Globus pallidus (tissue), 1 donor: ENCODE results near the gene BCAM.

Source experiments
- DNase-seq: peaks from one replicate; pipeline ENCODE4 v3.0.0-alpha.2; 2015; ENCODE audit warnings: low spot score

BCAM gene

GRCh38 chr19:44792281-44792680 is 16.6 kb upstream of the BCAM start:
- no peak for DNase-seq

- DNase-seq: no peak
Measured at GRCh38 chr19:44794610-44795009, 14.3 kb upstream of the BCAM start.

- DNase-seq: no peak
Measured at GRCh38 chr19:44795398-44795987, 13.4 kb upstream of the BCAM start.

- no peak for DNase-seq
Measured at GRCh38 chr19:44796701-44797115, 12.2 kb upstream of the BCAM start.

- DNase-seq: no peak
Measured at GRCh38 chr19:44799627-44800346, 9.1 kb upstream of the BCAM start.

- peak; percentile 41 for DNase-seq
Measured at GRCh38 chr19:44800461-44800860, 8.4 kb upstream of the BCAM start.

GRCh38 chr19:44803442-44804428 is 5.2 kb upstream of the BCAM start:
- DNase-seq: no peak

GRCh38 chr19:44806291-44806690 is 2.6 kb upstream of the BCAM start:
- no peak for DNase-seq

- no peak for DNase-seq
Measured at GRCh38 chr19:44807162-44807561, 1.7 kb upstream of the BCAM start.

GRCh38 chr19:44807652-44808462 is 1.0 kb upstream of the BCAM start:
- DNase-seq: no peak

- no peak for DNase-seq
Measured at GRCh38 chr19:44809577-44810233, 802 bp downstream of the BCAM start.

GRCh38 chr19:44810234-44811121 is 1.6 kb downstream of the BCAM start:
- no peak for DNase-seq

- no peak for DNase-seq
Measured at GRCh38 chr19:44811122-44811419, 2.2 kb downstream of the BCAM start.

GRCh38 chr19:44812142-44812718 is 3.3 kb downstream of the BCAM start:
- no peak for DNase-seq

- no peak for DNase-seq
Measured at GRCh38 chr19:44813070-44813840, 4.4 kb downstream of the BCAM start.

GRCh38 chr19:44813841-44814470 is 5.1 kb downstream of the BCAM start:
- no peak for DNase-seq

GRCh38 chr19:44814517-44814916 is 5.6 kb downstream of the BCAM start:
- DNase-seq: no peak

GRCh38 chr19:44816301-44816700 is 7.4 kb downstream of the BCAM start:
- DNase-seq: no peak
